Measurements from ENCODE around the gene HOXA6. TPM values are rescaled to one million over a fixed set of nuclear protein-coding genes. Genes with fewer than 3 reads are reported as not detected.

The HOXA6 gene
- polyA plus RNA-seq, 1 donor from 2014 or later: not detected

DNA sequence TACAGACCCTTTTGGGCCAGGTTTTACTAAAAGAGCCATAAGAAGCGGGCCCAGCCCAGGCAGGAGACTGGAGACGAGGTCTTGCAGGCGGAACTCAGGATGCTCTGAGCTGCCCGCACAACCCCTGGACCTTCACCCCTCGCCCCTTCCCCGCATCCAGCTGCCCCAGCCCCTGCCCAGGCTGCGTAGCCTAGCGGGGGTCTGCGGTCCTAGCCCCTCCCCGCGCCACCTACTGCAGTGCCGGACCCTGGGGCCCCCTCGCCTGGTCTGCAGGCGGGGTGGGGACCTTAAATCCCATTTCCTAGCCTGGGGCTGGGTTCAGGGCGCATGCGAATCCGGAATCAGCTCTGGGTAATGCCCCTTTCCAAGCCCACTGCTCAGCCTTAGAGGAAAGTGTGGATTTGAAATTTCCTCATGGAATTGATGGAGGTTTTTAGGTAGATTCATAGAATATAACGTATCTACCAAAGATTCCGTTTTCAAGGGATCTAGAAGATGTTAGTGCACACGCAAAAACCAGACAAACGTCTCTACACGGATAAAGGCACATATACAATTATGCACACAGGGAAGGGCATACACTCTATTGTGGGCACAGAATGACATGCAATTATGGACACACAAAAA, 5.4 kb upstream of the HOXA6 start:
- H3K79me2 ChIP-seq (replicated peaks; ENCODE audit: insufficient read depth, low read length): no peaks in the 10 kb centered on the region
- H3K4me3 ChIP-seq (ENCODE audit: low read length): no peak overlapping the region
- no peak overlapping the region for H2AFZ ChIP-seq (ENCODE audit: low read depth, low read length)
- peaks cover 100% of the 10 kb centered on the region for H3K27me3 ChIP-seq (ENCODE audit: insufficient read depth, low read depth, low read length)
- H4K20me1 ChIP-seq (ENCODE audit: insufficient read depth): no peaks in the 10 kb centered on the region
- H3K9me2 ChIP-seq (ENCODE audit: insufficient read depth, low read length): no peaks in the 10 kb centered on the region
- no peak overlapping the region for H3K4me2 ChIP-seq (ENCODE audit: low read length)
- H3K9me3 ChIP-seq (ENCODE audit: low read length): peaks cover 27% of the 10 kb centered on the region
- no peaks in the 10 kb centered on the region for H3F3A ChIP-seq (ENCODE audit: insufficient read depth, low read length, poor library complexity, severe bottlenecking)
- TF ChIP-seq RAD21 (conservative IDR thresholded peaks at IDR 0.05) (no peak), TAF1 (IDR thresholded peaks at IDR 0.05; ENCODE audit: low read depth) (no peak), EP300 (conservative IDR thresholded peaks at IDR 0.05; ENCODE audit: poor library complexity, severe bottlenecking) (no peak), MXI1 (conservative IDR thresholded peaks at IDR 0.05; ENCODE audit: poor library complexity, severe bottlenecking) (no peak), POLR2AphosphoS5 (IDR thresholded peaks at IDR 0.05) (no peak), SMC3 (conservative IDR thresholded peaks at IDR 0.05; ENCODE audit: poor library complexity) (no peak), EZH2 (IDR thresholded peaks at IDR 0.05; ENCODE audit: borderline replicate concordance, insufficient read depth, low read length, poor library complexity, severe bottlenecking) (no peak)
- TF ChIP-seq, protein P1, sequence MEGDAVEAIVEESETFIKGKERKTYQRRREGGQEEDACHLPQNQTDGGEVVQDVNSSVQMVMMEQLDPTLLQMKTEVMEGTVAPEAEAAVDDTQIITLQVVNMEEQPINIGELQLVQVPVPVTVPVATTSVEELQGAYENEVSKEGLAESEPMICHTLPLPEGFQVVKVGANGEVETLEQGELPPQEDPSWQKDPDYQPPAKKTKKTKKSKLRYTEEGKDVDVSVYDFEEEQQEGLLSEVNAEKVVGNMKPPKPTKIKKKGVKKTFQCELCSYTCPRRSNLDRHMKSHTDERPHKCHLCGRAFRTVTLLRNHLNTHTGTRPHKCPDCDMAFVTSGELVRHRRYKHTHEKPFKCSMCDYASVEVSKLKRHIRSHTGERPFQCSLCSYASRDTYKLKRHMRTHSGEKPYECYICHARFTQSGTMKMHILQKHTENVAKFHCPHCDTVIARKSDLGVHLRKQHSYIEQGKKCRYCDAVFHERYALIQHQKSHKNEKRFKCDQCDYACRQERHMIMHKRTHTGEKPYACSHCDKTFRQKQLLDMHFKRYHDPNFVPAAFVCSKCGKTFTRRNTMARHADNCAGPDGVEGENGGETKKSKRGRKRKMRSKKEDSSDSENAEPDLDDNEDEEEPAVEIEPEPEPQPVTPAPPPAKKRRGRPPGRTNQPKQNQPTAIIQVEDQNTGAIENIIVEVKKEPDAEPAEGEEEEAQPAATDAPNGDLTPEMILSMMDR (IDR thresholded peaks at IDR 0.05; ENCODE audit: poor library complexity, severe bottlenecking): no peak
- TF ChIP-seq, protein P2, sequence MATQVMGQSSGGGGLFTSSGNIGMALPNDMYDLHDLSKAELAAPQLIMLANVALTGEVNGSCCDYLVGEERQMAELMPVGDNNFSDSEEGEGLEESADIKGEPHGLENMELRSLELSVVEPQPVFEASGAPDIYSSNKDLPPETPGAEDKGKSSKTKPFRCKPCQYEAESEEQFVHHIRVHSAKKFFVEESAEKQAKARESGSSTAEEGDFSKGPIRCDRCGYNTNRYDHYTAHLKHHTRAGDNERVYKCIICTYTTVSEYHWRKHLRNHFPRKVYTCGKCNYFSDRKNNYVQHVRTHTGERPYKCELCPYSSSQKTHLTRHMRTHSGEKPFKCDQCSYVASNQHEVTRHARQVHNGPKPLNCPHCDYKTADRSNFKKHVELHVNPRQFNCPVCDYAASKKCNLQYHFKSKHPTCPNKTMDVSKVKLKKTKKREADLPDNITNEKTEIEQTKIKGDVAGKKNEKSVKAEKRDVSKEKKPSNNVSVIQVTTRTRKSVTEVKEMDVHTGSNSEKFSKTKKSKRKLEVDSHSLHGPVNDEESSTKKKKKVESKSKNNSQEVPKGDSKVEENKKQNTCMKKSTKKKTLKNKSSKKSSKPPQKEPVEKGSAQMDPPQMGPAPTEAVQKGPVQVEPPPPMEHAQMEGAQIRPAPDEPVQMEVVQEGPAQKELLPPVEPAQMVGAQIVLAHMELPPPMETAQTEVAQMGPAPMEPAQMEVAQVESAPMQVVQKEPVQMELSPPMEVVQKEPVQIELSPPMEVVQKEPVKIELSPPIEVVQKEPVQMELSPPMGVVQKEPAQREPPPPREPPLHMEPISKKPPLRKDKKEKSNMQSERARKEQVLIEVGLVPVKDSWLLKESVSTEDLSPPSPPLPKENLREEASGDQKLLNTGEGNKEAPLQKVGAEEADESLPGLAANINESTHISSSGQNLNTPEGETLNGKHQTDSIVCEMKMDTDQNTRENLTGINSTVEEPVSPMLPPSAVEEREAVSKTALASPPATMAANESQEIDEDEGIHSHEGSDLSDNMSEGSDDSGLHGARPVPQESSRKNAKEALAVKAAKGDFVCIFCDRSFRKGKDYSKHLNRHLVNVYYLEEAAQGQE (IDR thresholded peaks at IDR 0.05; ENCODE audit: borderline replicate concordance): no peak
- H3K9ac ChIP-seq (ENCODE audit: low read length): no peak overlapping the region
- no peak overlapping the region for H3K27ac ChIP-seq (ENCODE audit: low read length)
- no peaks in the 10 kb centered on the region for H3K36me3 ChIP-seq (ENCODE audit: insufficient read depth, low read length)

DNA sequence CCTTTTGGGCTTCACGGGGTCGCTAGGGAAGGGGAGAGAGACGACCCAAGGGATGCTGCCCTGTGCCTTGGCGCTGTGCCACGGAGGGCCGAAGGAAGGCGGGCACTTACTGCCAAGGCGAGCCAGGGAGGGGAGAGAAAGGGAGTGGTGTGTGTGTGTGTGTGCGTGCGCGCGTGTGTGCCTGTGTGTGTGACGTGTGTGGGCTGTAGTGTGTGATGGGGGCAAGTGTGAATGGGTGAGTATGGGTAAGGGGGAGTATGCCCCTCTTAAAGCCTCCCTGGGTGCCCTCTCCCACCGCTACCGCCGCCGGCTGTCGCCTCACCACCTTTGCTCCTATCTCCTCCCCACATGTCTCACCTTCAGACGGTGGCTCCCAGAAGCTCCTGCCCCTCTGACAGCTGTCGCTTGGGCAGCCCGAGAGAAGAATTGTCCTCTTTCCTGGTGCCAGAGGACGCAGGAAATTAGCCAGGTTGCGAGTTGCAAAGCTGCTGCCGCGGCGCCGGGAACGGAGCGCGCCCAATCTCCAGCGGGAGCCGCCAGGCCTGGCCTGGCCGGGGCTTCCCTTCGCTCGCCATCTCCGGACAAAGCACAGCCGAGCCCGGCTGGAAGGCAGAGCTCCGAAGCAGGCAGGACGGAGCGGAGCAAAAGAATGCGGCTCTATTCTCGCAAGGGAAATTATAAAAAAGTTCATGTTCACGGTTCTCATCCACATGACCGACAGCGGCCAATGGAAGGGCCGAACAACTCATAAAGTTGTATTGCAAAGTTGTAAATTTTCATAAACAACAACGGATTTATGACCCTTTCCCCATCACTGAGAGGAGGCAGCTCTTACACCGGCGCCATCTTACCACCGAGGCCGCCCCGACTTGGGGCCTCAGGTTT, 4.6 kb upstream of the HOXA6 start, which contains the start of gene HOXA3:
TSS of gene HOXA3 (minus strand) at position 653 of the 885 bp plus-strand sequence. CDS start 41,943 bp downstream, outside the sequence.
- Histone ChIP-seq H3K4me2 (ENCODE audit: low read length) (no peak within 1 kb of the TSS), H3K9ac (ENCODE audit: low read length) (no peak within 1 kb of the TSS), H3K9me2 (ENCODE audit: insufficient read depth, low read length) (no peaks in the 10 kb centered on the region), H3K4me3 (ENCODE audit: low read length) (peak within 1 kb of the TSS; percentile 56), H4K20me1 (ENCODE audit: insufficient read depth) (no peaks in the 10 kb centered on the region), H3K36me3 (ENCODE audit: insufficient read depth, low read length) (no peaks in the 10 kb centered on the region), H3K79me2 (replicated peaks; ENCODE audit: insufficient read depth, low read length) (no peaks in the 10 kb centered on the region), H3K27ac (ENCODE audit: low read length) (no peak within 1 kb of the TSS), H3F3A (ENCODE audit: insufficient read depth, low read length, poor library complexity, severe bottlenecking) (no peaks in the 10 kb centered on the region), H3K27me3 (ENCODE audit: insufficient read depth, low read depth, low read length) (peaks cover 100% of the 10 kb centered on the region), H3K9me3 (ENCODE audit: low read length) (peaks cover 23% of the 10 kb centered on the region), H2AFZ (ENCODE audit: low read depth, low read length) (no peak within 1 kb of the TSS)
- TF ChIP-seq RAD21 (conservative IDR thresholded peaks at IDR 0.05) (no peak), EZH2 (IDR thresholded peaks at IDR 0.05; ENCODE audit: borderline replicate concordance, insufficient read depth, low read length, poor library complexity, severe bottlenecking) (peak; percentile 41), TAF1 (IDR thresholded peaks at IDR 0.05; ENCODE audit: low read depth) (no peak), MXI1 (conservative IDR thresholded peaks at IDR 0.05; ENCODE audit: poor library complexity, severe bottlenecking) (no peak)

Measured in neural cell (in vitro differentiated cells).